NCI-H1417 treated with DMSO at 0.1 percent for 48 hours (cell line): ENCODE measurements around the gene BCL7C.
"Not testable (repeated sequence)": the region's sequence is repeated elsewhere in the genome, so short reads cannot be mapped to it uniquely, and the experiment has no call there.

Experiments
- DNase-seq: peaks from one replicate; lab custom pipeline; 2025; lab: John Stamatoyannopoulos, UW

Gene BCL7C

DNA sequence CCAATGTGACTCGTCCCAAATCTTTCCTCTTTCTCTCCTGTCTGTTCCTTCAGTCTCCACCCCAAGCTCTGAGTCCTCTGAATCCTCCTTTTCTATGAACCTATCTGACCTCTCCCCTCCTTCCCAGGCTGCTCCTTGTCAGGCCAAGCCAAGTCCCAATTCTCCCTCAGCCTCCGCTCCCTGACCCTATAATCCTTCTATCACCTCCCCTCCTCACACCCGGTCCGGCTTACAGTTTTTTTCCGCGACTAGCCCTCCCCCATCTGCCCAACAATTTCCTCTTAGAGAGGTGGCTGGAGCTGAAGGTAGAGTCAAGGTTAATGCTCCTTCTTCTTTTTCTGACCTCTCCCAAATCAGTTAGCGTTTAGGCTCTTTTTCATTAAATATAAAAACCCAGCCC lies 33.1 kb downstream of the BCL7C start:
- DNase-seq: not testable (repeated sequence)

DNA sequence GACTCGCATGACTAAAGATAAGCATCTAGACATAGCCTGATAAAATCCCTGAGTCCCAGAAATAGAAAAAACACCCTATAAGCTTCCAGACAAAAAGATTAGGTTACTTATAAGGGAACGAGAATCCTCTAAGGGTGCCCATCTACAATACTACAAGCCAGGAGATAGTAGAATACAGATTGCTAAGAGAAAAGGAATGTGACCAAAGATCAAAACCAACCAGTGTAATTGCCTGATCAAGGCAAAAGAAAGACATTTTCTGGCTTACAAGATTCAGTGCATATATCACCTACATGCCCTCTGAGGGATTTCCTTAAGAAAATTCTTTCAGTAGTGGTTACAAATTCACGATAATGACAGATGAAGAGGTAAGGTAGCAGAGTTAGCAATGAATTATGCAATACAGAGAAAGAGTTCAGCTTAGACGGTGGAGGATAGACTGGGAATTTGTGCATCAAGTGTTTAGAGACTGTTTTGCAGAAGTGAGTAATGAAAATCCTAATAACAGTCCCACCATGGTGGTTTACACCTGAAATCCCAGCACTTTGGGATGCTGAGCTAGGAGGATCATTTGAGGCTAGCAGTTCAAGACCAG lies 35.0 kb downstream of the BCL7C start:
- DNase-seq: no peak

DNA sequence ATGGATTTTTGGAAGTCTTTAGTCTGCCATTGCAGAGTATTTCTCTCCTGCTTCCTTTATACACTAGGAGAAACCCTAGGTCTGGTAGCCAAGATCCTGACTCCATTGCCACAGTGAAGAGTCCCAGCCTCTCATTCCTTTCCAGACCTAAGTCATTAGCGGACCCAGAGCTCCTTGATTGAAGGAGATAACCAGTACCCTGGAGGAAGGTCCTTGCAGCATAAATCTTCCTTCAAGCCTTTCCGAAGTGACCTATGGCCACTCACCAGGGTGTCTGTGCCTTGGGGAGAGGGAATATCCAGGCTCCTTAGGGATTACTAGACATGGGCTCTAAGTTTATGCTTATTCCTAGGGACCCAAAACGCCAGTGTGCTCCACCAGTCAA lies 35.8 kb downstream of the BCL7C start:
- no peak for DNase-seq

DNA sequence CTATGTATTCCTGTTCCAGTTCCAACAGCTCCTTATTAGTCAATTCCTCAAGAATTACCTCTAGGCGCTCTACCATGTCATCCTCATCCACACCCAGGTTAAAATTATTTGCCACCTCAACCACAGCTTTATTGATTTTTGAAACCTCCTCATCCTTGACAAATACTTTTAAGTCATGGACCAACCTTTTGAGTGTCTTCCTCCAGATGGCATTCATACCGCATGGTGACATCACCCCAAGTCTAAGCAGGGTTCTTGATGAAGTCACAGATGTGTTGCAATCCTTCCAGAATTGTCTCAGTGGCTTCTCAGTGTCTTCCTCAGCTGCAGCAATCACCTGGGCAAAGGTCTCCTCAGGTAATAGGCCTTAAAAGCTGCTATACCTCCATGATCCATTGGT lies 40.1 kb downstream of the BCL7C start:
- DNase-seq: no peak

DNA sequence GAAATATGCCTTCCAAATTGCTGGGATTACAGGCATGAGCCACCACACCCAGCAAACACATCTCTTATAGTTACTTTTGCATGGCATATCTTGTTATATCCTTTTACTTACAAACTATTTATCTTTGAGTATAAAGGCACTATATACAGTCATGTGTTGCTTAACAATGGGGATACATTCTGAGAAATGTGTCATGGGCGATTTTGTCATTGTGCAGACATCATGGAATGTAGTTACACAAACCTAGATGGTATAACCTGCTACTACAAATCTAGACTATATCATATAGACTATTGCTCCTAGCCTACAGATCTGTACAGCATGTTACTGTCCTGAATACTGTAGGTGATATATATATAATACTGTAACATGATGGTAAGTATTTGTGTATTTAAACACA lies 43.6 kb downstream of the BCL7C start:
- DNase-seq: no peak

DNA sequence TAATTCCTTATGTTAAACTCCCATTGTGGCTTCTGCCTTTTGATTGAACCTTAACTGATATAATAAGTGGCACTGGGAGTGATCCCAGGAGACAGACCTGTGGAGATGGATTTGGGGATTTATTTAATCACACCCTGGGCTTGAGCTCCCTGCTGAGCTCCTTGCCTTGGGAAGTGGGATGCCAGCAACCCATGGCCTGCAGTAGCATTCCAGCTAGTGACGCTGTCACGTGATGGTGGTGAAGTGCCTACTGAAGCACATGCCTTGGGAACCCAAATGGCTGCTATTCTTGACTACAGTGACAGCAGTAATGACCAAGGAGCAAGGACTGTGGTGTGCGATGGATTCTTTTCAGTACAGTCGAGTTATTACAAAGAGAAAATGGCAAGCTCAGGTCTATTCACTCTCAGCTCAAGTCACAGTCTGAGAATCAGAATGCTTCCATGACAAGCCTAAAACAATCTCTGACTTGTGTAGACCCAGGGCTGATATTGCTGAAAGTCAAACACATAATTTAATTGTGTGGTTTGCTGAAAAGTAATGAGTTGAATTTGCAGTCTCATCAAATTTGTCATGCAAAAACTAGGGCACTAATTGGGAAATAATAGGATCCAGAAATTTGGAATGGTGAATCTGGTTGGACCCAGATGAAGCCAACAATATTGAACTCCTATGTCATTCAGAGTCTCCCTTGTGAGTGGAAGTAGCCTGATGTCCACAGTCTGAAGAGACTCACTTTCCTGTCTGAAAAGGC lies 47.1 kb downstream of the BCL7C start:
- no peak for DNase-seq

DNA sequence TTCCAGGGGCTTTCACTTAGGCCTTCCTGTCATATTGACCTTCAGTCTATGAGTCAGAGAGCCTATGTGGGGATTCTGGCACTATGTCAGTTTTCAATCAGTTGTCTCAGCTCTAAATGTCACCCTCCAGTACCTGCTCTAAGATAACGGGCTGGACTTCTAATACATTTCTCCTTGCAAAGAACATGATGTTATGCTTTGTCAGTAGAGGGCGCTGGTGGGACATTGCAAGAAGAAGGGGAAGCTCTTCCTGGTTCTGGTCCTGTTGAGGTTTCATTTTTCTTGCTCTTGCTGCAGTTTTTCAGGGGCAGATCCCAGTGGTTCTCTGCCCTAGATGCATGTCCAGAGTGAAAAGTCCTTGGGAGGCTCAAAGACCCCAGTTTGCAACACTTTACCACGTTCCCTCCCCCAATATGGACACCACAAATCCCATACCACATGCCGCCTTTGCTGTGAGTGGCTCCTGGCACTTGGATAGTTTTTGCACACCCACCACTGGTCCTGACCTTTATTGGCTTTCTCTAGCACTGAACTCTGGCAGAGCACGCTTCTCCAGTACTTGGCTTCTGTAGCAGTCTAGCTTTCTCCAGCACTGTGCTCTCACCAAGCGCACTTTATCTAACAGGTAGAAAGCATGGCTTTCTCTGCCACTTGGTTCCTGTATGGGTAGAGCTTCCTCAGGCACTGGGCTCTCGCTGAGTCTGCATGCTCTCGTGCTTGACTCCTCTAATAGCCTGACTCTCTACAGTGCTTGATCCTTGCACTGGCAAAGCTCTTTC lies 49.0 kb downstream of the BCL7C start:
- DNase-seq: peak; percentile 10

DNA sequence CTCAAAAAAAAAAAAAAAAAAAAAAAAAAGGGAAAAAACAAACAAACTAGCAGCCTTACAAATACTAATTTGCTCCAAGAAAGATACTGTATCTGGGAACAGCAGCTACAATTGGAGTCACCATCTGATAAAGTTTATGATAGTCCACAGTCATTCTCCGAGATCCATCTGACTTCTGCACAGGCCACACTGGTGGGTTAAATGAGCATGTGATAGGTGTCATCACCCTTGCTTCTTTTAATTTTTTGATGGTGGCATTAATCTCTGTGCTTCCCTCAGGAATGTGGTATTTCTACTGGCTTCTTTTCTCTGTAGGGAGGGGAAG lies 49.6 kb downstream of the BCL7C start:
- DNase-seq: no peak

DNA sequence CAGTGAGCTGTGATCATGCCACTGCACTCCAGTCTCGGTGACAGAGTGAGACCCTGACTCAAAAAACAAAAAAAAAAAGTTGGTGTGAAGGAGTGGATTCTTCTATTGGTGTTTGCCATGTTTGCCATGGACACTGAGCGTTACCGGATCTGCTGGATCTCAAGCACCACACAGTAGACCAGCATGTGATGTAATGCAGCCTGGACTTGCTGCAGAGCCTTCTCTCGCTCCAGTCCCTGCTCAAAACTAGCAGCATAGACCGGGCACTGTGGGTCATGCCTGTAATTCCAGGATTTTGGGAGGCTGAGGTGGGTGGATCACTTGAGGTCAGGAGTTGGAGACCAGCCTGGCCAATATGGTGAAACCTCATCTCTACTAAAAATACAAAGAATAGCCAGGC lies 50.4 kb downstream of the BCL7C start:
- DNase-seq: no peak

DNA sequence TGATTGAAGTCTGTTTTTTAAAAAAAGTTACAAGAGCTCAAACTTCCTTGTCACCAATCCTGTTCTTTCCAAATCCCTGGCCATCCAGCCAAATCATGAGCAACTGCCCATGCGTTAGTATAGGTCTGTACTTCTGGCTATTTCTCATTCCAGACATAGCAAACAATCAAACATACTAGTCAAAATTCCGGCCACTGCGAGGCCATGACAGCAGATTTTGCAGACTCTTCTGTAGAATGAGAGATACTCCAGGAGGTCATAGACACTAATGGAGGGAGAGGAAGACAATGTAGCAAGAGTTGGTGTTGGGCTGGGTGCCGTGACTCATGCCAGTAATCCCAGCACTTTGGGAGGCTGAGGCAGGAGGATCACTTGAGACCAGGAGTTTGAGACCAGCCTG lies 50.9 kb downstream of the BCL7C start:
- no peak for DNase-seq

DNA sequence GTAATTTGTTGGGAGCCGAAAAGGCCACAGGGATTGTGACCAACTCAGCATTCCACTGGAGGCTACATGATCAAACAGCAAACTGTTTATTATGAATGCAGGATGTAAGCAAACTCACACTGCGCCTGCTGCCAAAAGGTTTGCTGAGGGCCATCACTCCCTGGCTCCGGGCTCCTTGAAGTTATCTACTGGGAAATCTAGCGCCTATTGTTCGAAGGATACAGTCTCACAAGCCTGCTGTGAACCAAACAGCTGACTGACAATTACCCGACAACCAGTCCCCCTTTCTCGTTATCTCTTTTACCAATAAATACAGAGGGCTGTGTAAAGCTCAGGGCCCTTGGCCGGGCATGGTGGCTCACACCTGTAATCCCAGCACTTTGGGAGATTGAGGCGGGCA lies 52.5 kb downstream of the BCL7C start:
- DNase-seq: no peak

DNA sequence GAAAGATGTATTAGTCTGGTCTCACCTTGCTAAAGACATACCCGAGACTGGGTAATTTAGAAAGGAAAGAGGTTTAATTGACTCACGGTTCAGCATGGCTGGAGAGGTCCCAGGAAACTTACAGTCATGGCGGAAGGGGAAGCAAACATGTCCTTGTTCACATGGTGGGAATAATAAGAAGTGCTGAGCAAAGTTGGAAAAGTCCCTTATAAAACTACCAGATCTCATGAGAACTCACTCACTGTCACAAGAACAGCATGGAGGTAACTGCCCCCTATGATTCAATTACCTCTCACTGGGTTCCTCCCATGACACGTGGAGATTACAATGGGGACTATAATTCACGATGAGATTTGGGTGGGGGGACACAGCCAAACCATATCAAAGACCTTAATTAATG lies 53.3 kb downstream of the BCL7C start:
- DNase-seq: no peak

DNA sequence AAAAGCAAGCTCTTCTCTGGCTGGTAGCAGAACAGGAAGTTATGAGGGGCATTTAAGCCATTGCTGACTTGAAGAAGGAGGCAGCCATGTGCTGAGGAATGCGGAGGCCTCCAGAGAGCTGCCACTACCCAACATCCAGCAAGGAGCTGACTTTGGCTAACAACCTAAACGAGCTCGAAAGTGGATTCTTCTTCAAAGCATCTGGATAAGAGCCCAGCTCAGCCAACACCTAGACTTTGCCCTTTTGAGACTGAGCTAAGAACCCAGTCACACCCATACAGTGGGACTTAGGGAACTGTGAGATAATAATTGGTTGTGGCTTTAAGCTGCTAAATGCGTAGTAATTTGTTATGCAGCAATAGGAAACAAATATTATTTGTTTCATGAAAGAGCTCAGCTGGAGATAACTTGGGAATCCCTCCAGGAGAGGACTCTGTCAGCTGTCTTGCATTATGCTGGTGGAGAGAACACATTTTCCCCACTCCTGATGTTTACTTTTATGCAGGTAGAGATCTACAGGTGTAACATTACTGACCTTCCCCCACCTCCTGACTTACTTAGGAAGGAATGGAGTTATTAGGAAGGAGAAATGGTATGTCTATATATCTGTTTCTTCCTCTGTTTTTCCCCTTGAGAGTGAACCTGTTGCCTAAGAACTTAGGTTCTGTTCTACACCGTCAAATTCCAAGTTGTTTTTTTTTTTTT lies 54.2 kb downstream of the BCL7C start:
- DNase-seq: no peak

DNA sequence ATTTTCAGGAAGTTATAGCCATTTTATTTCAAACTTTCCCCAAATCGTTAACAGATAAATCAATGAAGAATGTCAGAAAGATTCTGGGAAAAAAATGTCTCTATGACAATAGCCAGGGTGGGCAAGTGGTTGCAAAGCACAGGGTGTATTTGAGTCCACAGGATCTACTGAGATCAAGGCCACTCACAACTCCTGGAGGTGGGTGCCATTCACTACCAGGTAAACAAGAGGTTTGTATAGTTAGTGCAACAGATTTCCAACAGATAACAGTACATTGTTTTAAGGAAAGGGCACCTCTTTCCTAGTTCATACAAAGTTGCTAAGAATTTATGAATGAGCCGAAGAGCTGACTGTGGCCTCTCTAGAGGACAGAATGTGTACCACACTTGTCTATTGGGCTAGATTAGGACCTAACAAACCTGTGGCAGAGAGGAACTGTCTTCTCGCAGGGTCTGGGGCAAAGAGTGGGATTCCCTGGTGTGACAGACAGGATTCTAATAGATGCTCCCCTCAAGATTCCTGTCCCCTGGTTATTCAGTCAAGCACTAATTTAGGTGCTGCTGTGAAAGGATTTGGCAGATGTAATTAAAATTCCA lies 54.9 kb downstream of the BCL7C start:
- no peak for DNase-seq

DNA sequence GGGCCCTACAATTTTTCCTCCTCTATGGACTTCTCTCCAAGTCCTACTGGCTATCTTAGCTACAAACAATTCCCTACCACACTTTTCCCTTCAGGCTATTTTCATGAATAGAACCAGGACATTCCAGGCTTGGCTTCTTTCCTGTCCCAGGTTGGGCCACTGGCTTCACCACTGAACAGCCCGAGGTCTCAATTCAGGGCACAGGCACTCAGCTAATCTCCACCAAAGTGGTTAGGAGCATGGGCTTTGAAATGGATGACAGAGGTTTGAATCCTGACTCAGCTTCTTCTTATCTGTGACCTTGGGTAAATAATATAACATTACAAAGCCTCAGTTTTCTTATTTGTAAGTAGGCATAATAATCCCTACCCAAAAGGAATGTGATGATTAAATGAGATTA lies 56.0 kb downstream of the BCL7C start:
- no peak for DNase-seq
